PC-3 (cell line): ENCODE results near the gene MYH15. TPM values are rescaled to one million over a fixed set of nuclear protein-coding genes. Genes with fewer than 3 reads are reported as not detected.

Experiments used
- ATAC-seq: fragments of 200-7000 bp; cut with Tn5 transposase; 2 replicates; pipeline ENCODE4 v1.9.1; 2020; ENCODE audit warnings: mild to moderate bottlenecking, moderate library complexity
- BruUV-seq: library from RNA; stranded (reverse); fragments of 400-500 nt; replicated peaks from 2 replicates; lab custom pipeline; 2021; lab: Mats Ljungman, UMichigan
- CTCF ChIA-PET: fragments of 300-600 bp; sonication (Branson Sonifier 250); formaldehyde crosslinking; loops from one replicate; lab custom pipeline; 2022; ENCODE audit warnings: antibody characterized with exemption; lab: Charles Lee
- POLR2A ChIA-PET: fragments of 300-600 bp; sonication (Branson Sonifier 250); formaldehyde crosslinking; loops from one replicate; lab custom pipeline; 2022; ENCODE audit warnings: antibody characterized with exemption; ENCODE audit not compliant: unreplicated experiment; lab: Charles Lee
- DNase-seq: peaks from one replicate; pipeline ENCODE4 v3.0.0-alpha.2; 2015
- H2AFZ ChIP-seq: fragments of 300-600 bp; sonication (generic); 2 replicates; pipeline ENCODE4 v1.6.0; 2016; ENCODE audit warnings: antibody characterized with exemption, low read length
- H3F3A ChIP-seq: fragments of 300-600 bp; sonication (generic); one replicate; pipeline ENCODE4 v1.6.0; 2017; ENCODE audit warnings: antibody characterized with exemption, low read length, control low read depth, mild to moderate bottlenecking; ENCODE audit not compliant: unreplicated experiment
- H3K27ac ChIP-seq: fragments of 300-600 bp; sonication (generic); 2 replicates; pipeline ENCODE4 v1.5.1; 2016; ENCODE audit warnings: mild to moderate bottlenecking, low read length
- H3K27me3 ChIP-seq: fragments of 300-600 bp; sonication (generic); 2 replicates; pipeline ENCODE4 v1.6.1; 2016; ENCODE audit warnings: low read length, mixed read lengths
- H3K36me3 ChIP-seq: fragments of 300-600 bp; sonication (generic); 2 replicates; pipeline ENCODE4 v1.6.1; 2016; ENCODE audit warnings: low read depth, mixed run types, low read length, mixed read lengths
- H3K4me1 ChIP-seq: fragments of 300-600 bp; sonication (generic); 2 replicates; pipeline ENCODE4 v1.5.1; 2016; ENCODE audit warnings: low read length; ENCODE audit not compliant: insufficient read depth
- H3K4me2 ChIP-seq: fragments of 300-600 bp; sonication (generic); 2 replicates; pipeline ENCODE4 v1.6.0; 2016; ENCODE audit warnings: low read length
- H3K4me3 ChIP-seq: fragments of 300-600 bp; sonication (generic); 2 replicates; pipeline ENCODE4 v1.5.1; 2016; ENCODE audit warnings: mild to moderate bottlenecking, low read length, mixed read lengths
- H3K79me2 ChIP-seq: fragments of 300-600 bp; sonication (generic); 2 replicates; pipeline ENCODE4 v1.6.1; 2017; ENCODE audit warnings: low read length, mixed read lengths
- H3K9ac ChIP-seq: fragments of 300-600 bp; sonication (generic); 2 replicates; pipeline ENCODE4 v1.6.0; 2016; ENCODE audit warnings: mild to moderate bottlenecking, low read length
- H3K9me2 ChIP-seq: fragments of 300-600 bp; sonication (generic); replicated peaks from 2 replicates; pipeline ENCODE4 v1.6.1; 2016; ENCODE audit warnings: mixed run types, low read length, mixed read lengths
- H3K9me3 ChIP-seq: fragments of 300-600 bp; sonication (generic); 2 replicates; pipeline ENCODE4 v1.6.1; 2016; ENCODE audit warnings: low read length, mixed read lengths
- H4K20me1 ChIP-seq: fragments of 300-600 bp; sonication (generic); 2 replicates; pipeline ENCODE4 v1.6.1; 2016; ENCODE audit warnings: low read length, mixed read lengths
- EZH2 ChIP-seq: fragments of 300-600 bp; sonication (generic); IDR thresholded peaks from one replicate; pipeline ENCODE4 v1.6.1; 2017; ENCODE audit warnings: antibody characterized with exemption, mild to moderate bottlenecking, low read length; ENCODE audit not compliant: unreplicated experiment
- EZH2phosphoT487 ChIP-seq: fragments of 300-600 bp; sonication (generic); IDR thresholded peaks from 2 replicates; pipeline ENCODE4 v1.6.1; 2018; ENCODE audit warnings: mild to moderate bottlenecking, antibody characterized with exemption, low read length, borderline replicate concordance
- intact Hi-C: fragments of 100-400 bp; cut with micrococcal nuclease; formaldehyde crosslinking; loops from 2 replicates; pipeline ENCODE4 v1.9.0; 2023
- total RNA-seq: library from RNA; depleted of rRNA; stranded (reverse); fragments of >200 nt; gene quantifications from 2 replicates; pipeline ENCODE4 v1.2.3, GENCODE V29; 2014
- TF ChIP-seq, protein P1 (sequence below): fragments of 300-600 bp; sonication (generic); conservative IDR thresholded peaks from 2 replicates; pipeline ENCODE4 v1.5.1; 2017; ENCODE audit warnings: antibody characterized with exemption, low read depth, mild to moderate bottlenecking, low read length

MYH15 gene
- total RNA-seq, 1 experiment from 2014 or later = 2.4 TPM

DNA sequence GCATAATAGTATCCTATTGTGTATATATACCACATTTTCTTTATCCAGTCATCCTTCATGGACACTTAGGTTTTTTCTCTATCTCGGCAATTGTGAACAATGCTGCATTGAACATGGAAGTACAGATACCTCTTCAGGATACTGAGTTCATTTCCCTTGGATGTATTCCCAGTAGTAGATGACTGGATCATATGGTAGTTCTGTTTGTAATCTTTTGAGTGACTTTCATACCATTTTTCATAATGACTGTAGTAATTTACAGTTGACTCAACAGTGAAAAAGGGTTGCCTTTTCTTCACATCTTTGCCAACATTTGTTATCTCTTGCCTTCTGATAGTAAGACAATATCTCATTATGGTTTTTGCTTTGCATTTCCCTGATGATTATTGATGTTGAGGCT is 21.8 kb downstream of the MYH15 start:
- no peak overlapping the region for H3K27ac ChIP-seq
- intact Hi-C loops = loop anchor here (1.0 to 2.0 kb wide), 5 partner anchors 64 to 594 kb away; no protein-coding TSS in a partner anchor
- H3K9me2 ChIP-seq = no peaks in the 10 kb centered on the region
- no peak overlapping the region for H2AFZ ChIP-seq
- H3K27me3 ChIP-seq = no peaks in the 10 kb centered on the region
- no peak for TF ChIP-seq EZH2phosphoT487
- TF ChIP-seq, protein P1, sequence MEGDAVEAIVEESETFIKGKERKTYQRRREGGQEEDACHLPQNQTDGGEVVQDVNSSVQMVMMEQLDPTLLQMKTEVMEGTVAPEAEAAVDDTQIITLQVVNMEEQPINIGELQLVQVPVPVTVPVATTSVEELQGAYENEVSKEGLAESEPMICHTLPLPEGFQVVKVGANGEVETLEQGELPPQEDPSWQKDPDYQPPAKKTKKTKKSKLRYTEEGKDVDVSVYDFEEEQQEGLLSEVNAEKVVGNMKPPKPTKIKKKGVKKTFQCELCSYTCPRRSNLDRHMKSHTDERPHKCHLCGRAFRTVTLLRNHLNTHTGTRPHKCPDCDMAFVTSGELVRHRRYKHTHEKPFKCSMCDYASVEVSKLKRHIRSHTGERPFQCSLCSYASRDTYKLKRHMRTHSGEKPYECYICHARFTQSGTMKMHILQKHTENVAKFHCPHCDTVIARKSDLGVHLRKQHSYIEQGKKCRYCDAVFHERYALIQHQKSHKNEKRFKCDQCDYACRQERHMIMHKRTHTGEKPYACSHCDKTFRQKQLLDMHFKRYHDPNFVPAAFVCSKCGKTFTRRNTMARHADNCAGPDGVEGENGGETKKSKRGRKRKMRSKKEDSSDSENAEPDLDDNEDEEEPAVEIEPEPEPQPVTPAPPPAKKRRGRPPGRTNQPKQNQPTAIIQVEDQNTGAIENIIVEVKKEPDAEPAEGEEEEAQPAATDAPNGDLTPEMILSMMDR = no peak
- POLR2A ChIA-PET = no interaction called here
- no peak overlapping the region for H3K4me2 ChIP-seq
- H3K79me2 ChIP-seq = no peaks in the 10 kb centered on the region
- CTCF ChIA-PET = no interaction called here
- H3K4me3 ChIP-seq = no peak overlapping the region
- peaks cover 16% of the 10 kb centered on the region for H3K4me1 ChIP-seq
- H3K36me3 ChIP-seq = no peaks in the 10 kb centered on the region
- ATAC-seq (peak; percentile 67), DNase-seq (peak; percentile 65)
- BruUV-seq = no TSS peak
- no peaks in the 10 kb centered on the region for H4K20me1 ChIP-seq
- H3K9ac ChIP-seq = no peak overlapping the region
- no peaks in the 10 kb centered on the region for H3F3A ChIP-seq
- no peaks in the 10 kb centered on the region for H3K9me3 ChIP-seq

- H3F3A ChIP-seq = no peaks in the 10 kb centered on the region
- BruUV-seq = no TSS peak
- no peak for DNase-seq
- no peak overlapping the region for H3K9ac ChIP-seq
- no peak overlapping the region for H3K27ac ChIP-seq
- intact Hi-C loops = no loop called here
- CTCF ChIA-PET = interaction anchor here (1.1 kb wide), 1 partner anchor 10 kb away, joined by 8 read pairs; no protein-coding TSS in a partner anchor
- POLR2A ChIA-PET = interaction anchor here (0.5 kb wide), 1 partner anchor 67 kb away, joined by 3 read pairs; no protein-coding TSS in a partner anchor
- ATAC-seq = no peak
- H3K36me3 ChIP-seq = no peaks in the 10 kb centered on the region
- no peaks in the 10 kb centered on the region for H3K79me2 ChIP-seq
- 0 out of 2 replicates have a peak overlapping the region, but pooled peaks have one; percentile 27 for H2AFZ ChIP-seq
- no peaks in the 10 kb centered on the region for H3K27me3 ChIP-seq
- H3K9me3 ChIP-seq = no peaks in the 10 kb centered on the region
- no peak for TF ChIP-seq EZH2
- no peak for TF ChIP-seq EZH2phosphoT487
- H3K4me2 ChIP-seq = peak overlapping the region; percentile 8; the same call in 1 of the 2 replicates
- H3K4me3 ChIP-seq = no peak overlapping the region
- no peaks in the 10 kb centered on the region for H4K20me1 ChIP-seq
- no peaks in the 10 kb centered on the region for H3K9me2 ChIP-seq
- peaks cover 16% of the 10 kb centered on the region for H3K4me1 ChIP-seq
Measured at GRCh38 chr3:108487439-108487838, 23.0 kb downstream of the MYH15 start.

GRCh38 chr3:108486941-108487340 is 23.5 kb downstream of the MYH15 start:
- no peaks in the 10 kb centered on the region for H3K36me3 ChIP-seq
- DNase-seq = peak; percentile 70
- H3K4me3 ChIP-seq = no peak overlapping the region
- POLR2A ChIA-PET = interaction anchor here (0.5 kb wide), 1 partner anchor 66 kb away, joined by 3 read pairs; no protein-coding TSS in a partner anchor
- H3K9me2 ChIP-seq = no peaks in the 10 kb centered on the region
- H3K4me1 ChIP-seq = peaks cover 16% of the 10 kb centered on the region
- H3K27ac ChIP-seq = no peak overlapping the region
- no peaks in the 10 kb centered on the region for H3K27me3 ChIP-seq
- H3K4me2 ChIP-seq = peak overlapping the region; percentile 8; the same call in 1 of the 2 replicates
- ATAC-seq = peak; percentile 85
- H3K79me2 ChIP-seq = no peaks in the 10 kb centered on the region
- H3F3A ChIP-seq = no peaks in the 10 kb centered on the region
- CTCF ChIA-PET = interaction anchor here (1.1 kb wide), 1 partner anchor 9 kb away, joined by 8 read pairs; no protein-coding TSS in a partner anchor
- TF ChIP-seq EZH2phosphoT487 (no peak), EZH2 (no peak)
- TF ChIP-seq, protein P1 = no peak
- H3K9ac ChIP-seq = no peak overlapping the region
- no peak overlapping the region for H2AFZ ChIP-seq
- intact Hi-C loops = no loop called here
- H3K9me3 ChIP-seq = no peaks in the 10 kb centered on the region
- no peaks in the 10 kb centered on the region for H4K20me1 ChIP-seq
- BruUV-seq = no TSS peak
